ENCODE results near the gene GPX4. TPM values are rescaled to one million over a fixed set of nuclear protein-coding genes. Genes with fewer than 3 reads are reported as not detected.

Gene GPX4
- total and polyA plus RNA-seq, 2 donors (not counting 3 experiments of a cell fraction or from before 2014, with no cell fraction given), result 469 to 1,136 TPM

DNA sequence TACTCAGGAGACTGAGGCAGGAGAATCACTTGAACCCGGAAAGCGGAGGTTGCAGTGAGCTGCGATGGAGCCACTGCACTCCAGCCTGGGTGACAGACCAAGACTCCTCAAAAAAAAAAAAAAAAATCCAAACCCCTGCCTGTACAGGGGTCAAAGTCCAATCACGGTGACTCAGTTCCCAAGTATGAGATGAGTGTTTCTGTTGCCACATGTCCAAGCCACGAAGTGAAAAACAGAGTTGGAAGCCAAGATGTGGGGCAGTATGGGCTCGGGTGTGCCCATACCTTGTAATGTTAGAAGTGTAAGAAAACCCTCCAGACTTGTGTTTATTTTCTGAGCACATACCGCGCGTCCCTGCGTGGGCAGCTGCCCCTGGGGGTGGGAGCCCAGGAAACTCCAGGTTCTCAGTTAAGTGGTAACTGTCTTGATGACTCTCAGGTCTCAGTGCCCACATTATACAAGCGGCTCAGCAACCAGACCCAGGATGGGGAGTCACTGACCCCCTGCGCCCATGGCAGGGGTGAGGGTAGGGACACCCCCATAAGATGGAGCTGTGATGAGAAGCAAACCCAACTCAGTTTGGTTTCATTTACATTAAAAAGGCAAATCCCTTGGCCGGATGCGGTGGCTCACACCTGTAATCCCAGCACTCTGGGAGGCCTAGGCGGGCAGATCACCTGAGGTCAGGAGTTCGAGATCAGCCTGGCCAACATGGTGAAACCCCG, 1.2 kb upstream of the GPX4 start:
- Histone ChIP-seq H4K20me1 (replicated peaks; ENCODE audit: control insufficient read depth, extremely low read depth, insufficient read depth, low read length) (no peaks in the 10 kb centered on the region), H3K9me1 (replicated peaks; ENCODE audit: control insufficient read depth, extremely low read depth, insufficient read depth, low read length) (no peaks in the 10 kb centered on the region), H3K4me2 (ENCODE audit: insufficient read depth, low read length) (peak overlapping the region; percentile 60), H3K27ac (ENCODE audit: insufficient read depth, low read depth, low read length) (peak overlapping the region; percentile 93), H3K9ac (replicated peaks; ENCODE audit: extremely low read depth, insufficient read depth, low read length) (peak overlapping the region; percentile 64), H2AFZ (ENCODE audit: low read depth, low read length) (no peak overlapping the region), H3K9me3 (replicated peaks; ENCODE audit: control insufficient read depth, insufficient read depth, low read length) (peaks cover 2% of the 10 kb centered on the region), H3K4me3 (replicated peaks in 1 of 3; ENCODE audit: insufficient read depth in 1 of 3, low read depth in 1 of 3, low read length in 3 of 3) (peak overlapping the region in 1 of 3 experiments; percentile 7), H3K36me3 (ENCODE audit: control insufficient read depth in 2 of 2, extremely low read depth in 1 of 2, insufficient read depth in 2 of 2, low read length in 2 of 2) (peaks cover 2 to 14% of the 10 kb centered on the region in 2 experiments), H3K79me2 (ENCODE audit: control insufficient read depth, insufficient read depth, low read length) (peaks cover 18% of the 10 kb centered on the region), H3K27me3 (ENCODE audit: control insufficient read depth in 2 of 2, insufficient read depth in 2 of 2, low read length in 2 of 2) (no peaks in the 10 kb centered on the region), H3K4me1 (ENCODE audit: control insufficient read depth, extremely low read depth, insufficient read depth, low read length) (peaks cover 31% of the 10 kb centered on the region)
- TF ChIP-seq EZH2 (IDR thresholded peaks at IDR 0.05; ENCODE audit: borderline replicate concordance, low read depth, low read length, severe bottlenecking), result no peak
- TF ChIP-seq, protein P1, sequence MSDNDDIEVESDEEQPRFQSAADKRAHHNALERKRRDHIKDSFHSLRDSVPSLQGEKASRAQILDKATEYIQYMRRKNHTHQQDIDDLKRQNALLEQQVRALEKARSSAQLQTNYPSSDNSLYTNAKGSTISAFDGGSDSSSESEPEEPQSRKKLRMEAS (IDR thresholded peaks at IDR 0.05; ENCODE audit: insufficient read depth, insufficient read length), result peak; percentile 64
- TF ChIP-seq FOS (IDR thresholded peaks at IDR 0.05; ENCODE audit: borderline replicate concordance, insufficient read depth, low read length), result peak; percentile 94
- no peak for TF ChIP-seq GATA2 (IDR thresholded peaks at IDR 0.05; ENCODE audit: insufficient read depth, insufficient read length, low read depth, low read length)
- TF ChIP-seq POLR2AphosphoS5 (IDR thresholded peaks at IDR 0.05; ENCODE audit: insufficient read depth, low read depth, low read length), result peak; percentile 77
- TF ChIP-seq, protein P2, sequence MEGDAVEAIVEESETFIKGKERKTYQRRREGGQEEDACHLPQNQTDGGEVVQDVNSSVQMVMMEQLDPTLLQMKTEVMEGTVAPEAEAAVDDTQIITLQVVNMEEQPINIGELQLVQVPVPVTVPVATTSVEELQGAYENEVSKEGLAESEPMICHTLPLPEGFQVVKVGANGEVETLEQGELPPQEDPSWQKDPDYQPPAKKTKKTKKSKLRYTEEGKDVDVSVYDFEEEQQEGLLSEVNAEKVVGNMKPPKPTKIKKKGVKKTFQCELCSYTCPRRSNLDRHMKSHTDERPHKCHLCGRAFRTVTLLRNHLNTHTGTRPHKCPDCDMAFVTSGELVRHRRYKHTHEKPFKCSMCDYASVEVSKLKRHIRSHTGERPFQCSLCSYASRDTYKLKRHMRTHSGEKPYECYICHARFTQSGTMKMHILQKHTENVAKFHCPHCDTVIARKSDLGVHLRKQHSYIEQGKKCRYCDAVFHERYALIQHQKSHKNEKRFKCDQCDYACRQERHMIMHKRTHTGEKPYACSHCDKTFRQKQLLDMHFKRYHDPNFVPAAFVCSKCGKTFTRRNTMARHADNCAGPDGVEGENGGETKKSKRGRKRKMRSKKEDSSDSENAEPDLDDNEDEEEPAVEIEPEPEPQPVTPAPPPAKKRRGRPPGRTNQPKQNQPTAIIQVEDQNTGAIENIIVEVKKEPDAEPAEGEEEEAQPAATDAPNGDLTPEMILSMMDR (IDR thresholded peaks at IDR 0.05; ENCODE audit: extremely low read depth in 1 of 2, insufficient read depth in 1 of 2, low read depth in 1 of 2, low read length in 2 of 2), result no peak
- peak; percentile 55 for TF ChIP-seq POLR2A (IDR thresholded peaks at IDR 0.05; ENCODE audit: low read depth, low read length)
- peak; percentile 83 for TF ChIP-seq MYC (IDR thresholded peaks at IDR 0.05; ENCODE audit: low read depth, low read length)
- TF ChIP-seq JUN (IDR thresholded peaks at IDR 0.05; ENCODE audit: borderline replicate concordance, insufficient read depth, insufficient read length, low read depth), result peak; percentile 88
- intact Hi-C loops (cut with micrococcal nuclease) (loop anchor here (1.0 to 10.0 kb wide), 3 partner anchors 81 to 168 kb away; partner anchors contain the start of genes ATP5F1D, RNU6-2 and TMEM259), dilution Hi-C loops (cut with MboI; ENCODE audit: extremely low pct_ligation_motif_present, low sequenced_read_pairs) (no loop called here)
- DNase-seq (ENCODE audit: low read depth, low spot score) (peak; percentile 95), FAIRE-seq (no peak)
- CTCF ChIA-PET, result interaction anchor here (1.3 to 2.8 kb wide), 5 partner anchors 11 to 142 kb away, joined by 3 to 21 read pairs (median 6); no protein-coding TSS in a partner anchor
- no TSS peak for BruUV-seq (replicated peaks)
- POLR2A ChIA-PET, result interaction anchor here (0.6 to 1.6 kb wide), 4 partner anchors 22 to 151 kb away, joined by 3 to 6 read pairs (median 4); no protein-coding TSS in a partner anchor

Data from endothelial cell of umbilical vein (primary cell).